Endothelial cell of umbilical vein (primary cell): ENCODE results near the gene GID4. TPM values are rescaled to one million over a fixed set of nuclear protein-coding genes. Genes with fewer than 3 reads are reported as not detected.

Experiments used
- BruUV-seq: library from RNA; stranded (reverse); fragments of 400-500 nt; replicated peaks from 2 replicates; lab custom pipeline; 2021; lab: Mats Ljungman, UMichigan
- CTCF ChIA-PET: fragments of 300-600, 350-600 bp; sonication (Branson Sonifier 250); formaldehyde crosslinking; loops from one replicate; lab custom pipeline; 2021; ENCODE audit warnings: antibody characterized with exemption, inconsistent platforms; lab: Charles Lee
- POLR2A ChIA-PET: fragments of 300-600, 350-600 bp; sonication (Branson Sonifier 250); formaldehyde crosslinking; loops from one replicate; lab custom pipeline; 2021; ENCODE audit warnings: antibody characterized with exemption, inconsistent platforms; lab: Charles Lee
- DNase-seq: peaks from one replicate; pipeline ENCODE4 v3.0.0-alpha.2; 2011; ENCODE audit warnings: low read depth, low spot score
- FAIRE-seq: peaks from 2 replicates; lab custom pipeline; 2011; peaks lifted over from hg19 to GRCh38; lab: Jason Lieb, UNC
- H2AFZ ChIP-seq: 2 replicates; pipeline ENCODE4 v1.6.0; 2012; ENCODE audit warnings: low read depth, low read length, control low read depth, inconsistent platforms
- H3K27ac ChIP-seq: 2 replicates; pipeline ENCODE4 v1.5.1; 2011; ENCODE audit warnings: low read depth, mild to moderate bottlenecking, control low read depth, low read length, moderate library complexity; ENCODE audit not compliant: insufficient read depth
- H3K27me3 ChIP-seq, 2 experiments: 2 replicates each; pipeline versions ENCODE4 v1.6.0 to v1.6.1; 2011; ENCODE audit warnings: low read length in 2 of 2, mixed read lengths in 1 of 2; ENCODE audit not compliant: control insufficient read depth in 2 of 2, insufficient read depth in 2 of 2
- H3K36me3 ChIP-seq, 2 experiments: 2 replicates in 1 of 2; 3 replicates in 1 of 2; pipeline ENCODE4 v1.5.1; 2011; ENCODE audit warnings: low read length in 2 of 2, mild to moderate bottlenecking in 1 of 2, moderate library complexity in 1 of 2; ENCODE audit not compliant: control insufficient read depth in 2 of 2, insufficient read depth in 2 of 2; ENCODE audit errors: extremely low read depth in 1 of 2
- H3K4me1 ChIP-seq: 3 replicates; pipeline ENCODE4 v1.5.1; 2011; ENCODE audit warnings: mild to moderate bottlenecking, low read length; ENCODE audit not compliant: control insufficient read depth, insufficient read depth; ENCODE audit errors: extremely low read depth
- H3K4me2 ChIP-seq: 2 replicates; pipeline ENCODE4 v1.6.1; 2011; ENCODE audit warnings: low read length, control low read depth, mixed read lengths; ENCODE audit not compliant: insufficient read depth
- H3K4me3 ChIP-seq, 3 experiments: fragments of 200-600 bp in 1 of 3; sonication (generic), shearing (Covaris generic) in 1 of 3; replicated peaks in 1 of 3; 2 replicates each; pipeline ENCODE4 v1.5.1; 2011 to 2016; ENCODE audit warnings: control low read depth in 3 of 3, low read length in 3 of 3, mild to moderate bottlenecking in 2 of 3, inconsistent platforms in 1 of 3, low read depth in 1 of 3, moderate library complexity in 1 of 3; ENCODE audit not compliant: insufficient read depth in 1 of 3
- H3K79me2 ChIP-seq: 2 replicates; pipeline ENCODE4 v1.6.0; 2012; ENCODE audit warnings: low read length, inconsistent platforms; ENCODE audit not compliant: control insufficient read depth, insufficient read depth
- H3K9ac ChIP-seq: replicated peaks from 2 replicates; pipeline ENCODE3; 2011; ENCODE audit warnings: low read length, control low read depth; ENCODE audit not compliant: insufficient read depth; ENCODE audit errors: extremely low read depth
- H3K9me1 ChIP-seq: replicated peaks from 3 replicates; pipeline ENCODE4 v1.6.0; 2011; ENCODE audit warnings: mild to moderate bottlenecking, low read length; ENCODE audit not compliant: control insufficient read depth, insufficient read depth; ENCODE audit errors: extremely low read depth
- H3K9me3 ChIP-seq: replicated peaks from 2 replicates; pipeline ENCODE4 v1.5.1; 2012; ENCODE audit warnings: low read length, inconsistent platforms; ENCODE audit not compliant: control insufficient read depth, insufficient read depth
- H4K20me1 ChIP-seq: replicated peaks from 2 replicates; pipeline ENCODE3; 2011; ENCODE audit warnings: mild to moderate bottlenecking, low read length; ENCODE audit not compliant: control insufficient read depth, insufficient read depth; ENCODE audit errors: extremely low read depth
- EZH2 ChIP-seq: IDR thresholded peaks from 2 replicates; pipeline ENCODE4 v1.6.1; 2012; ENCODE audit warnings: borderline replicate concordance, low read depth, mild to moderate bottlenecking, moderate library complexity, low read length, inconsistent platforms; ENCODE audit not compliant: severe bottlenecking
- FOS ChIP-seq: IDR thresholded peaks from 2 replicates; pipeline ENCODE4 v1.6.1; 2011; ENCODE audit warnings: mild to moderate bottlenecking, low read length, moderate library complexity, borderline replicate concordance; ENCODE audit not compliant: insufficient read depth
- GATA2 ChIP-seq: IDR thresholded peaks from 2 replicates; pipeline ENCODE4 v1.7.0; 2011; ENCODE audit warnings: low read depth, mild to moderate bottlenecking, moderate library complexity, mixed read lengths, low read length; ENCODE audit not compliant: insufficient read length, insufficient read depth
- JUN ChIP-seq: IDR thresholded peaks from 2 replicates; pipeline ENCODE4 v1.6.1; 2011; ENCODE audit warnings: borderline replicate concordance, low read depth; ENCODE audit not compliant: insufficient read length, insufficient read depth
- MYC ChIP-seq: IDR thresholded peaks from one replicate; pipeline ENCODE4 v1.6.1; 2011; ENCODE audit warnings: mild to moderate bottlenecking, low read depth, low read length
- POLR2A ChIP-seq: IDR thresholded peaks from 2 replicates; pipeline ENCODE4 v1.6.1; 2012; ENCODE audit warnings: low read depth, mild to moderate bottlenecking, control low read depth, low read length
- POLR2AphosphoS5 ChIP-seq: IDR thresholded peaks from 2 replicates; pipeline ENCODE4 v1.6.1; 2012; ENCODE audit warnings: low read depth, mild to moderate bottlenecking, control low read depth, low read length, moderate library complexity; ENCODE audit not compliant: insufficient read depth
- dilution Hi-C: fragments of 300-500 bp; cut with MboI; formaldehyde crosslinking; loops from one replicate; pipeline ENCODE4 v1.15.0; 2019; ENCODE audit warnings: low sequenced_read_pairs; ENCODE audit not compliant: extremely low pct_ligation_motif_present
- intact Hi-C: fragments of 100-400 bp; cut with micrococcal nuclease; formaldehyde crosslinking; loops from one replicate; pipeline ENCODE4 v1.10.0; 2022
- polyA plus RNA-seq, 4 experiments: library from polyadenylated mRNA; depleted of rRNA in 3 of 4; stranded (reverse) in 3 of 4; unstranded in 1 of 4; fragments of >200 nt; gene quantifications; 2 replicates each; pipeline versions ENCODE4 v1.2.1 to v1.2.3, GENCODE V29; 2011 to 2012; ENCODE audit warnings: missing spikeins in 1 of 4
- total RNA-seq: library from RNA; stranded (reverse); gene quantifications from 2 replicates; pipeline ENCODE4 v1.2.3, GENCODE V29; 2021
- TF ChIP-seq, protein P1 (sequence below), 2 donors: IDR thresholded peaks; 1 replicate in 1 of 2; 2 replicates in 1 of 2; pipeline ENCODE4 v1.5.1; 2011; ENCODE audit warnings: low read length in 2 of 2, mild to moderate bottlenecking in 2 of 2, moderate library complexity in 2 of 2, control low read depth in 1 of 2, inconsistent platforms in 1 of 2, low read depth in 1 of 2; ENCODE audit not compliant: insufficient read depth in 1 of 2; ENCODE audit errors: extremely low read depth in 1 of 2
- TF ChIP-seq, protein P2 (sequence below): IDR thresholded peaks from 2 replicates; pipeline ENCODE4 v1.6.1; 2011; ENCODE audit not compliant: insufficient read depth, insufficient read length

GID4 gene
- total and polyA plus RNA-seq, 2 donors (not counting 3 experiments of a cell fraction or from before 2014, with no cell fraction given): 6.4 to 11.3 TPM

DNA sequence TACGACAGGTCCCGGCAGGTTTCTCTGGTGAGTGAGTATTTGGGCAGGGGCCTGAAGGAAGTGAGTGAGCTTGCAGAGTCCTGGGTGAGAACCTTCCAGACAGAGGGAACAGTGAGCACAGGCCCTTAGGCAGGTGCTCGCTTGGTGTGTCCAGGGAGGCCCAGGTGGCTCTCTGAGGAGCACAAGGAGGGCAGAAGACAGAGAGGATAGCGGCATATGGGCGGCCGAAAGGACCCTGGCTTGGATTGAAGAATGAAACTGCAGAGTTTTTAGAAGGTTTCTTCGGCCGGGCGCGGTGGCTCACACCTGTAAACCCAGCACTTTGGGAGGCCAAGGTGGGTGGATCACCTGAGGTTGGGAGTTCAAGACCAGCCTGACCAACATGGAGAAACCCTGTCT, 55.2 kb downstream of the GID4 start:
- Histone ChIP-seq H3K9me1 (no peaks in the 10 kb centered on the region), H3K27ac (no peak overlapping the region), H3K27me3 (no peaks in the 10 kb centered on the region), H2AFZ (no peak overlapping the region), H3K9ac (no peak overlapping the region), H3K4me3 (no peak overlapping the region), H3K79me2 (peaks cover 6% of the 10 kb centered on the region), H3K36me3 (peaks cover 6 to 26% of the 10 kb centered on the region in 2 experiments), H3K9me3 (no peaks in the 10 kb centered on the region), H4K20me1 (no peaks in the 10 kb centered on the region), H3K4me1 (no peaks in the 10 kb centered on the region), H3K4me2 (no peak overlapping the region)
- FAIRE-seq (no peak), DNase-seq (no peak)
- intact Hi-C loops: no loop called here
- no TSS peak for BruUV-seq
- TF ChIP-seq, protein P1, sequence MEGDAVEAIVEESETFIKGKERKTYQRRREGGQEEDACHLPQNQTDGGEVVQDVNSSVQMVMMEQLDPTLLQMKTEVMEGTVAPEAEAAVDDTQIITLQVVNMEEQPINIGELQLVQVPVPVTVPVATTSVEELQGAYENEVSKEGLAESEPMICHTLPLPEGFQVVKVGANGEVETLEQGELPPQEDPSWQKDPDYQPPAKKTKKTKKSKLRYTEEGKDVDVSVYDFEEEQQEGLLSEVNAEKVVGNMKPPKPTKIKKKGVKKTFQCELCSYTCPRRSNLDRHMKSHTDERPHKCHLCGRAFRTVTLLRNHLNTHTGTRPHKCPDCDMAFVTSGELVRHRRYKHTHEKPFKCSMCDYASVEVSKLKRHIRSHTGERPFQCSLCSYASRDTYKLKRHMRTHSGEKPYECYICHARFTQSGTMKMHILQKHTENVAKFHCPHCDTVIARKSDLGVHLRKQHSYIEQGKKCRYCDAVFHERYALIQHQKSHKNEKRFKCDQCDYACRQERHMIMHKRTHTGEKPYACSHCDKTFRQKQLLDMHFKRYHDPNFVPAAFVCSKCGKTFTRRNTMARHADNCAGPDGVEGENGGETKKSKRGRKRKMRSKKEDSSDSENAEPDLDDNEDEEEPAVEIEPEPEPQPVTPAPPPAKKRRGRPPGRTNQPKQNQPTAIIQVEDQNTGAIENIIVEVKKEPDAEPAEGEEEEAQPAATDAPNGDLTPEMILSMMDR (IDR thresholded peaks at IDR 0.05; ENCODE audit: extremely low read depth in 1 of 2, insufficient read depth in 1 of 2, low read depth in 1 of 2, low read length in 2 of 2): no peak
- TF ChIP-seq FOS: no peak
- TF ChIP-seq POLR2AphosphoS5: no peak
- TF ChIP-seq EZH2: no peak
- TF ChIP-seq JUN: no peak
- TF ChIP-seq POLR2A: no peak
- no peak for TF ChIP-seq MYC
- TF ChIP-seq, protein P2, sequence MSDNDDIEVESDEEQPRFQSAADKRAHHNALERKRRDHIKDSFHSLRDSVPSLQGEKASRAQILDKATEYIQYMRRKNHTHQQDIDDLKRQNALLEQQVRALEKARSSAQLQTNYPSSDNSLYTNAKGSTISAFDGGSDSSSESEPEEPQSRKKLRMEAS: no peak
- TF ChIP-seq GATA2: no peak
- POLR2A ChIA-PET: no interaction called here
- CTCF ChIA-PET: interaction anchor here (0.5 to 0.7 kb wide), 3 partner anchors 10 to 89 kb away, joined by 3 read pairs; partner anchors contain the start of gene ALKBH5
- dilution Hi-C loops: no loop called here
